Stomach (tissue), 4 donors: ENCODE measurements around the gene HERPUD2.

ENCODE experiments used
- CTCF ChIP-seq, 7 experiments: fragments of 450-650 bp in 4 of 7; fragments of 200-600 bp in 3 of 7; sonication (generic) in 3 of 7; IDR thresholded peaks; one replicate each; pipeline ENCODE4 v1.5.1; 2016 to 2019; ENCODE audit warnings: antibody characterized with exemption in 7 of 7, control low read depth in 2 of 7, mild to moderate bottlenecking in 1 of 7
- EP300 ChIP-seq: sonication (generic); formaldehyde crosslinking; IDR thresholded peaks from one replicate; pipeline ENCODE4 v1.6.1; 2017; ENCODE audit warnings: antibody characterized with exemption
- POLR2A ChIP-seq, 4 donors: fragments of 450-650 bp; IDR thresholded peaks; one replicate each; pipeline ENCODE4 v1.6.1; 2016; ENCODE audit warnings: antibody characterized with exemption in 4 of 4, control low read depth in 2 of 4, mild to moderate bottlenecking in 1 of 4, moderate library complexity in 1 of 4
- POLR2AphosphoS5 ChIP-seq, 3 donors: sonication (generic); formaldehyde crosslinking; IDR thresholded peaks; one replicate each; pipeline ENCODE4 v1.6.1; 2016; ENCODE audit warnings: antibody characterized with exemption in 3 of 3

DNA sequence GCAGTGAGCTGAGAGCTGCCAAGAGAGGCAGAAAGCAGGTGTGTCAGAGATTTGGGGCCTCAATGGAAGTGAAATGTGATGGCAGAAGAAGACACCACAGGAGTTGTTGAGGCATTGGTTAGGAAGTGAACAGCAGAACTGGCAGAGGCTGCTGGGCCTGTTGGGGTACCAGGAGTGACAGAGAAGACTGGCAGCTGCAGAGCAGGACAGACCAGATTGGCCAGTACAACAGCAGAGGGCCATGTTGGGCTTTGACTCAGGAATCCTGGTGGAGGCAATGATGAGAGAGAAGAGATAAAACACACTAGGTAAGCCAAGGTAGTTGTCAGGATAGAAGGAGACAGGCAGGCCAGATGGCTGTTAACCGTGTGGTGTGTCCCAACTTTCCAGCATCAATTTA, 19.9 kb upstream of the HERPUD2 start:
- TF ChIP-seq CTCF (IDR thresholded peaks at IDR 0.05) (no peak), POLR2AphosphoS5 (IDR thresholded peaks at IDR 0.05) (no peak), POLR2A (IDR thresholded peaks at IDR 0.05) (no peak), EP300 (no peak)
